Osteocyte (in vitro differentiated cells): ENCODE data around the gene MPV17. TPM values are rescaled to one million over a fixed set of nuclear protein-coding genes. Genes with fewer than 3 reads are reported as not detected.
"Not testable (repeated sequence)": the region's sequence is repeated elsewhere in the genome, so short reads cannot be mapped to it uniquely, and the experiment has no call there.

Experiments used
- DNase-seq: peaks from one replicate; pipeline ENCODE4 v3.0.0; 2021; ENCODE audit warnings: mixed read lengths; ENCODE audit not compliant: unreplicated experiment; ENCODE audit errors: extremely low spot score
- H3K27ac Mint-ChIP-seq: one replicate; pipeline ENCODE4 v1.8.0; 2021; ENCODE audit warnings: mild to moderate bottlenecking, mixed read lengths; ENCODE audit not compliant: unreplicated experiment
- H3K27me3 Mint-ChIP-seq: one replicate; pipeline ENCODE4 v1.8.0; 2021; ENCODE audit warnings: mixed read lengths; ENCODE audit not compliant: unreplicated experiment
- H3K36me3 Mint-ChIP-seq: one replicate; pipeline ENCODE4 v1.8.0; 2021; ENCODE audit warnings: mixed read lengths; ENCODE audit not compliant: unreplicated experiment
- H3K4me1 Mint-ChIP-seq: one replicate; pipeline ENCODE4 v1.8.0; 2021; ENCODE audit warnings: mixed read lengths; ENCODE audit not compliant: unreplicated experiment
- H3K4me3 Mint-ChIP-seq: one replicate; pipeline ENCODE4 v1.8.0; 2021; ENCODE audit warnings: mild to moderate bottlenecking, moderate library complexity, mixed read lengths; ENCODE audit not compliant: unreplicated experiment
- H3K9me3 Mint-ChIP-seq: one replicate; pipeline ENCODE4 v1.8.0; 2021; ENCODE audit warnings: mixed read lengths; ENCODE audit not compliant: unreplicated experiment
- CTCF ChIP-seq: fragments of 200-600 bp; sonication (generic); IDR thresholded peaks from 2 replicates; pipeline ENCODE4 v1.5.0; 2021; ENCODE audit warnings: antibody characterized with exemption, mild to moderate bottlenecking, moderate library complexity
- total RNA-seq: library from RNA; stranded (reverse); gene quantifications from 2 replicates; pipeline ENCODE4 v1.2.1, GENCODE V29; 2021

MPV17 gene
- total RNA-seq, 1 donor from 2014 or later = 76.0 TPM

GRCh38 chr2:27320958-27321543 lies 1.8 kb downstream of the MPV17 start:
- H3K4me1 Mint-ChIP-seq = peaks cover 30% of the 10 kb centered on the region
- TF ChIP-seq CTCF = peak; percentile 40
- H3K27me3 Mint-ChIP-seq = no peaks in the 10 kb centered on the region
- no peaks in the 10 kb centered on the region for H3K9me3 Mint-ChIP-seq
- H3K36me3 Mint-ChIP-seq = peaks cover 3% of the 10 kb centered on the region
- peak overlapping the region; percentile 66 for H3K27ac Mint-ChIP-seq
- H3K4me3 Mint-ChIP-seq = peak overlapping the region; percentile 97
- DNase-seq = no peak

DNA sequence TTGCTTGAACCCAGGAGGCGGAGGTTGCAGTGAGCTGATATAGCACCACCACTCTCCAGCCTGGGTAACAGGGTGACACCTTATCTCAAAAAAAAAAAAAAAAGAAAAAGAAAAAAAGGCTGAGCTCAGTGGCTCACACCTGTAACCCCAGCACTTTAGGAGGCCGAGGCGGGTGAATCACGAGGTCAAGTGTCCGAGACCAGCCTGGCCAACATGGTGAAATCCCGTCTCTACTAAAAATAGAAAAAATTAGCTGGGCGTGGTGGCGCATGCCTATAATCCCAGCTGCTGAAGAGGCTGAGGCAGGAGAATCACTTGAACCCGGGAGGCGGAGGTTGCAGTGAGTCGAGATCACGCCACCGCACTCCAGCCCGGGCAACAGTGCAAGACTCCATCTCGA lies 3.1 kb downstream of the MPV17 start:
- H3K4me1 Mint-ChIP-seq = peaks cover 30% of the 10 kb centered on the region
- H3K9me3 Mint-ChIP-seq, H3K27me3 Mint-ChIP-seq, H3K4me3 Mint-ChIP-seq, H3K36me3 Mint-ChIP-seq, H3K27ac Mint-ChIP-seq, DNase-seq: not testable (repeated sequence)

DNA sequence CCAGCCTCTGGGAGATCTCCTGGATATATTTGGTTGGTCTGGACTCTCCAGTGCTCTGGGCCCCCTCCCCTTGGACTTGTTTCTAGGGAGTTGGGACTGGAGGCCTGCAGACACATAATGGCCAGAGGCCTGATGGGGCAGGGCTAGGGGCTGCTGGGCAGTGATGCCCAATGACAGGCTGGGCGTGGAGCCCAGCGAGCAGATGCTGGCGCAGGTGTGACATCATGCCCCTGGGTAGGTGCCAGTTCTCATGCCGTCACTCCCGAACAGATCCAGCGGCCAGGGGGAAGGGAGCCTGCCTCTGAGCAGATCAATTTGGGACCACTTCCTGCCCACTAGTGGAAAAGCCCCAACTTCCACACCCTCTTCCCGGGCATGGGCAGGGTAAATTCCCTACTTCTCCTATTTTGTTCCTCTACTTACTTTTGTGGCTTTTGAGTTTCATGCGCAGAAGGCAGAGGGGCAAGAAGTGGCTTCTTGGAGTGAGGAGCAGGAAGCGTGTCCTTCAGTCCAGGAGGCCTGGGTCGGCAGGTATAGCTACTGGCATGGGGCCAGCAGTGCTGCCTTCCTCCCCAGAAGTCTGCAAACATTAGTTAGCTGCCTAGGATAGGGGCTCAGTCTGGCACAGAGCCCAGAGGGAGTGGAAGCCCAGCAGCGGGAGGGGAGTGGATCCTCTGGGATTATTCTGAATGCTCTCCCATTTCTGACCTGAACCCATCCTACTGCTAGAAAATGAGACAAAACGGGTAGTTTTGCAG lies 6.1 kb downstream of the MPV17 start:
- H3K9me3 Mint-ChIP-seq = no peaks in the 10 kb centered on the region
- no peak overlapping the region for H3K4me3 Mint-ChIP-seq
- no peak for TF ChIP-seq CTCF
- no peaks in the 10 kb centered on the region for H3K36me3 Mint-ChIP-seq
- DNase-seq = no peak
- H3K27me3 Mint-ChIP-seq = no peaks in the 10 kb centered on the region
- H3K27ac Mint-ChIP-seq = no peak overlapping the region
- H3K4me1 Mint-ChIP-seq = peaks cover 13% of the 10 kb centered on the region

DNA sequence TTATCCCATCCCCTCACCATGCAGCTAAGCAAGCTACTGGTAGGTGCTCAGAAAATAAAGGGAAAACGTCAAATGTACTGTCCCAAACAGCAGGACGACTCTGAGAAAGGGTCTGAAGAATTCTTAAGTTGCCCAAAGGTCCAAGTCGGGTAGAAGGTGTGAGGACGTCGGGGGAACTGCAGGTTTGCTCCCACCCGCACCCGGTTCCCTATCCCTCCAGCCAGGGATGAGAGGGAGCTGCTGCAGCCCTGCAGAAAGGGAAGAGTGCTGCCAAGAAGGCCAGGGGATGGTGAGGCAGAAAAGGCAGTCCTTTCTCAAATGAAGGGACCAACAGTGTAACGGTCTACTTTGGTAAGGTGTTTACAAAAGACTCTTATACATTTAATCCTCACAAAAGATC lies 7.8 kb downstream of the MPV17 start:
- H3K27me3 Mint-ChIP-seq = no peaks in the 10 kb centered on the region
- H3K4me3 Mint-ChIP-seq = no peak overlapping the region
- no peak for DNase-seq
- no peak for TF ChIP-seq CTCF
- H3K36me3 Mint-ChIP-seq = peaks cover 6% of the 10 kb centered on the region
- no peaks in the 10 kb centered on the region for H3K4me1 Mint-ChIP-seq
- no peak overlapping the region for H3K27ac Mint-ChIP-seq
- no peaks in the 10 kb centered on the region for H3K9me3 Mint-ChIP-seq

- DNase-seq = no peak
- H3K4me3 Mint-ChIP-seq = no peak overlapping the region
- no peaks in the 10 kb centered on the region for H3K9me3 Mint-ChIP-seq
- no peak overlapping the region for H3K27ac Mint-ChIP-seq
- no peaks in the 10 kb centered on the region for H3K27me3 Mint-ChIP-seq
- TF ChIP-seq CTCF = no peak
- peaks cover 8% of the 10 kb centered on the region for H3K36me3 Mint-ChIP-seq
- no peaks in the 10 kb centered on the region for H3K4me1 Mint-ChIP-seq
These were observed 8.2 kb downstream of the MPV17 start for GRCh38 chr2:27314709-27315108.
